ENCODE data around the gene ZNF593OS. TPM values are rescaled to one million over a fixed set of nuclear protein-coding genes. Genes with fewer than 3 reads are reported as not detected.

ZNF593OS gene
- total RNA-seq, 1 experiment from 2014 or later = not detected

GRCh38 chr1:26197813-26198212, 26.2 kb upstream of the ZNF593OS start:
- Mint-ChIP-seq H3K36me3 (ENCODE audit: insufficient read depth in 1 of 3, low read depth in 3 of 3) (no peaks in the 10 kb centered on the region), H3K4me3 (no peak overlapping the region), H3K9me3 (no peaks in the 10 kb centered on the region), H3K4me1 (peaks cover 22 to 28% of the 10 kb centered on the region in 2 experiments), H3K27me3 (ENCODE audit: low read depth) (peaks cover 13% of the 10 kb centered on the region), H3K27ac (no peak overlapping the region)
- no peak overlapping the region for H3T11ph ChIP-seq (ENCODE audit: low read length)
- WGBS (ENCODE audit: extremely low coverage, insufficient read length, low lambda C conversion rate) = no CpG with 5 or more reads among the region's 11 CpGs
- no peaks in the 10 kb centered on the region for H3K79me2 ChIP-seq (ENCODE audit: insufficient read depth, low read length)
- no peak overlapping the region for H3K56ac ChIP-seq (ENCODE audit: insufficient read length, low read depth, low read length)
- TF ChIP-seq CTCF (conservative IDR thresholded peaks at IDR 0.05) = no peak
- H3K18ac ChIP-seq (ENCODE audit: insufficient read length, low read depth, low read length) = no peak overlapping the region
- H3K27me3 ChIP-seq (ENCODE audit: insufficient read depth, low read length) = no peaks in the 10 kb centered on the region
- H3K14ac ChIP-seq (ENCODE audit: insufficient read depth, low read length) = no peak overlapping the region
- no peak overlapping the region for H3K4me2 ChIP-seq (ENCODE audit: insufficient read depth, insufficient read length, low read length)
- H3K9ac ChIP-seq (ENCODE audit: extremely low read depth, insufficient read length, low read length) = no peak overlapping the region
- no peak overlapping the region for H2AK5ac ChIP-seq (ENCODE audit: insufficient read length, low read length)
- H3K79me1 ChIP-seq (ENCODE audit: insufficient read depth, low read depth, low read length, poor library complexity, severe bottlenecking) = no peaks in the 10 kb centered on the region
- H2BK15ac ChIP-seq (ENCODE audit: low read depth, low read length) = no peak overlapping the region
- H2BK5ac ChIP-seq (ENCODE audit: insufficient read length, low read length) = no peak overlapping the region
- H2AFZ ChIP-seq (ENCODE audit: low read length) = no peak overlapping the region
- DNase-seq = no peak
- H3K23ac ChIP-seq (ENCODE audit: insufficient read length, low read depth, low read length) = no peak overlapping the region
- H3K27ac ChIP-seq (ENCODE audit: insufficient read length, low read depth, low read length) = no peak overlapping the region
- H3K4me1 ChIP-seq (ENCODE audit: insufficient read depth, low read length) = no peaks in the 10 kb centered on the region
- H3K23me2 ChIP-seq (ENCODE audit: insufficient read length, low read depth, low read length, poor library complexity, severe bottlenecking) = no peaks in the 10 kb centered on the region
- H4K8ac ChIP-seq (replicated peaks; ENCODE audit: insufficient read length, low read depth, low read length) = no peak overlapping the region
- no peaks in the 10 kb centered on the region for H4K20me1 ChIP-seq (ENCODE audit: control insufficient read depth, insufficient read depth, insufficient read length)
- H2BK120ac ChIP-seq (ENCODE audit: low read depth, low read length, poor library complexity, severe bottlenecking) = no peak overlapping the region
- H2BK20ac ChIP-seq (ENCODE audit: low read depth, low read length, poor library complexity, severe bottlenecking) = no peak overlapping the region
- no peak overlapping the region for H3K4ac ChIP-seq (ENCODE audit: low read depth, low read length)
- no peak overlapping the region for H4K5ac ChIP-seq (ENCODE audit: insufficient read length, low read depth, low read length)
- H2BK12ac ChIP-seq (ENCODE audit: insufficient read length, low read depth, low read length) = no peak overlapping the region
- H3K9me3 ChIP-seq (ENCODE audit: control insufficient read depth, low read depth, low read length) = no peaks in the 10 kb centered on the region
- no peak overlapping the region for H4K91ac ChIP-seq (ENCODE audit: insufficient read length, low read depth, low read length)

Data from H9 (cell line).